BJ (cell line): Measurements from ENCODE around the gene GPR157. TPM values are rescaled to one million over a fixed set of nuclear protein-coding genes. Genes with fewer than 3 reads are reported as not detected.
"Not testable (repeated sequence)": the region's sequence is repeated elsewhere in the genome, so short reads cannot be mapped to it uniquely, and the experiment has no call there.

Source experiments
- CTCF ChIA-PET: fragments of 350-600 bp; formaldehyde crosslinking; extraction: SDS; loops from one replicate; lab custom pipeline; 2021; ENCODE audit warnings: antibody characterized with exemption, inconsistent platforms; lab: Yijun Ruan, JAX
- POLR2A ChIA-PET: fragments of 300-600 bp; sonication (Branson Sonifier 250); formaldehyde crosslinking; extraction: SDS; loops from one replicate; lab custom pipeline; 2021; ENCODE audit warnings: antibody characterized with exemption; lab: Charles Lee
- DNase-seq: peaks from one replicate; pipeline ENCODE4 v3.0.0-alpha.2; 2011; ENCODE audit warnings: low read depth
- H3K27me3 ChIP-seq: 2 replicates; pipeline ENCODE4 v1.6.0; 2011; ENCODE audit warnings: low read length; ENCODE audit not compliant: control insufficient read depth, insufficient read depth
- H3K36me3 ChIP-seq: 2 replicates; pipeline ENCODE4 v1.5.1; 2011; ENCODE audit warnings: low read length; ENCODE audit not compliant: control insufficient read depth, insufficient read depth
- H3K4me3 ChIP-seq: 2 replicates; pipeline ENCODE4 v1.5.1; 2011; ENCODE audit warnings: low read depth, mild to moderate bottlenecking, control low read depth, low read length
- polyA plus RNA-seq: library from polyadenylated mRNA; depleted of rRNA; stranded (reverse); fragments of >200 nt; gene quantifications from 2 replicates; pipeline ENCODE4 v1.2.3, GENCODE V29; 2011
- TF ChIP-seq, protein P1 (sequence below): IDR thresholded peaks from 2 replicates; pipeline ENCODE4 v1.5.1; 2011; ENCODE audit warnings: low read depth, mild to moderate bottlenecking, control low read depth, inconsistent platforms, low read length, moderate library complexity; ENCODE audit not compliant: insufficient read depth

GPR157 gene
- polyA plus RNA-seq, 1 experiment, result 2.5 TPM

DNA sequence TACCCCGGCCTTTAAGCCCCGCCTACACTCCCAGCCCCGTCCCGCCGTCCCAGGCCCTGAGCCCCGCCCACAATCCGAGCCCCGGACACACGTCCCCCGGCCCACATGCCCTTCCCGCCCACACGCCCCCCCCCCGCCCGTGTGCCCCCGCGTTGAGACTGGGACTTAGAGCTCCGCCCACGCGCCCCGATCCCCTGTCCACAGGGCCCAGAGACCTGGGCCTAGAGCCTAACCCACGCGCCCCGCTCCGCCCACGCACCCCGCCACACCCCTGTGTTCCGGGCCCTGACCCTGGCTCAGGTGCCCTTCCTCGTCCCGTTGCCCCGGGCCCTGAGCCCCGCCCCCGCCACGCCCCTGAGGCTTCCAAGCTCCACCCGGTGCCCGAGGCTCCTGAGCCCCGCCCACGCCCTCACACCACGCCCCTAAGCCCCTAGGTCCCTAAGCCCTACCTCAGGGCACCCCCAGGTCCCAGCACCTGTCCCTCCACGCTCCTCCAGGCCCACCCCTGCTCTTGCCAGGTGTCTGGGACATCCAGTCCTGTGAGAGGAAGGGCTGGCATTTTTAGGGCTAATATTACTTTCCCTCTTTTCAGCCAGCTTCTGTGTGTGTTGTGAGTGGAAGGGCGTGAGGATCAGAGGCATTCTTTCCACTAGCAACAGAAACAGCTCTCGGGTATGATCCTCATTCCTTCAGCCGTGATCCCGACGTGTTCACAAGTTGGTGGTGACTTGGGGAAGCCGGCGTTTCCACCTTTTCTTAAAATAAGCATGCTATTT lies 552 bp upstream of the GPR157 start:
- Histone ChIP-seq H3K36me3 (no peaks in the 10 kb centered on the region), H3K4me3 (peak overlapping the region; percentile 46), H3K27me3 (no peaks in the 10 kb centered on the region)
- CTCF ChIA-PET, result interaction anchor here (0.8 to 5.5 kb wide), 5 partner anchors 13 to 105 kb away, joined by 3 to 36 read pairs (median 8); partner anchors contain the start of gene H6PD
- POLR2A ChIA-PET, result interaction anchor here (0.6 to 0.7 kb wide), 4 partner anchors 16 to 119 kb away, joined by 3 to 7 read pairs (median 3); no protein-coding TSS in a partner anchor
- DNase-seq, result no peak
- TF ChIP-seq, protein P1, sequence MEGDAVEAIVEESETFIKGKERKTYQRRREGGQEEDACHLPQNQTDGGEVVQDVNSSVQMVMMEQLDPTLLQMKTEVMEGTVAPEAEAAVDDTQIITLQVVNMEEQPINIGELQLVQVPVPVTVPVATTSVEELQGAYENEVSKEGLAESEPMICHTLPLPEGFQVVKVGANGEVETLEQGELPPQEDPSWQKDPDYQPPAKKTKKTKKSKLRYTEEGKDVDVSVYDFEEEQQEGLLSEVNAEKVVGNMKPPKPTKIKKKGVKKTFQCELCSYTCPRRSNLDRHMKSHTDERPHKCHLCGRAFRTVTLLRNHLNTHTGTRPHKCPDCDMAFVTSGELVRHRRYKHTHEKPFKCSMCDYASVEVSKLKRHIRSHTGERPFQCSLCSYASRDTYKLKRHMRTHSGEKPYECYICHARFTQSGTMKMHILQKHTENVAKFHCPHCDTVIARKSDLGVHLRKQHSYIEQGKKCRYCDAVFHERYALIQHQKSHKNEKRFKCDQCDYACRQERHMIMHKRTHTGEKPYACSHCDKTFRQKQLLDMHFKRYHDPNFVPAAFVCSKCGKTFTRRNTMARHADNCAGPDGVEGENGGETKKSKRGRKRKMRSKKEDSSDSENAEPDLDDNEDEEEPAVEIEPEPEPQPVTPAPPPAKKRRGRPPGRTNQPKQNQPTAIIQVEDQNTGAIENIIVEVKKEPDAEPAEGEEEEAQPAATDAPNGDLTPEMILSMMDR, result no peak

DNA sequence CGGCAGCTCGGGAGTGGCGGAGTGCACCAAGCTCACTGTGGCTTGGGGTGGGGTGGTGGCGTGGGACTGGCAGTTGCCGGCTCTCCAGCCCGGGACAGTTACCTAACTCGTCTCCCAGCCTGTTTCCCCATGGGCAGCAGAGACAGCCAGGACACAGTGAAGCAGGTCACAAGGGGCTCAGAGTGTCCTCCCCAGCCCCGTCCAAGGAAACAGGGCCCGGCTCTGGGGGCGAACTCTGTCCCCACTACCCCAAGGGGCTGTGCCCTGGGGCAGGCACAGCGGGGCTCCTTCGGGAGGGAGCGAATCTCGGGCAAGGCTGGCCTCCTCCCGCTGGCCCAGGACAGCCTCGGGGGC lies 759 bp downstream of the GPR157 start:
- CTCF ChIA-PET, result interaction anchor here (0.8 to 3.2 kb wide), 2 partner anchors 68 to 122 kb away, joined by 3 to 11 read pairs; no protein-coding TSS in a partner anchor
- Histone ChIP-seq H3K36me3 (no peaks in the 10 kb centered on the region), H3K27me3 (no peaks in the 10 kb centered on the region), H3K4me3 (peak overlapping the region; percentile 46)
- no peak for DNase-seq
- TF ChIP-seq, protein P1, result no peak
- POLR2A ChIA-PET, result no interaction called here

DNA sequence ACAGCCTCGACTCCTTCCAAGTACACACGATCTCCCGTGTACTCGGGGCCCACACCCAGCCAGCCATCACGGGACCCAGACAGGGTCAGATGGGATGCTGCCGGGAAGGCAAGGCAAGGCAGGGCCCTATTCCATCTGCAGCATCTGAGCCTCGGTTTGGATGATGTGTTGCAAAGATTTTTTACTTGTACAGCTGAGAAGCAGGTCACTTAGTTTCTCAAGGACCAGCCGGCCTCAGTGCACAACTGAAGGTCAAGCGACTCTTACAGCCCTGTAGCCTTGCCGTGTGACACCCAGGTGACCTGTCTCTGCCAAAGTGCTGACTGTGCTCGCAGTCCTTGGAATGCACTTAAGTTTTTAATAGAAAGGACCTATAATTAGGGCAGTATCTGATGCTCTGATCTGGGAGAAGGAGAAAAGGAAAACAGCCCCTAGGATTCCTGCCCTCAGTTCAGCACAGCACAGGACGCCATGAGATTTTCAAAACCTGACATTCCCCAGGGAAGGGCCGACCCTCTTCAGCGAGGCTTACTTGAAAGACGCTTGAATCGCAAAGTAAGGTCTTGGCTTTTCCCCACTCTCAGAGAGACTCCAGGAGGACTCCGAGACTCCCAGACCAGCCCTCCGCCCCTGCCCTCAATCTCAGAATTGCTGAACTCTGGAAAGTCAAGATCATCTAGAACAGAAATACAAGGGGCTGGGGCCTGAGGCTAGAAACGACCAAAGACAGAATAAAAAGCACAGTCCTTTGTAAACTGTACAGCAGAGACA lies 1.3 kb downstream of the GPR157 start:
- DNase-seq, result no peak
- POLR2A ChIA-PET, result no interaction called here
- Histone ChIP-seq H3K27me3 (no peaks in the 10 kb centered on the region), H3K36me3 (no peaks in the 10 kb centered on the region), H3K4me3 (peak overlapping the region; percentile 46)
- TF ChIP-seq, protein P1, result no peak
- CTCF ChIA-PET, result interaction anchor here (0.6 to 3.2 kb wide), 4 partner anchors 15 to 893 kb away, joined by 3 to 16 read pairs (median 8); no protein-coding TSS in a partner anchor

DNA sequence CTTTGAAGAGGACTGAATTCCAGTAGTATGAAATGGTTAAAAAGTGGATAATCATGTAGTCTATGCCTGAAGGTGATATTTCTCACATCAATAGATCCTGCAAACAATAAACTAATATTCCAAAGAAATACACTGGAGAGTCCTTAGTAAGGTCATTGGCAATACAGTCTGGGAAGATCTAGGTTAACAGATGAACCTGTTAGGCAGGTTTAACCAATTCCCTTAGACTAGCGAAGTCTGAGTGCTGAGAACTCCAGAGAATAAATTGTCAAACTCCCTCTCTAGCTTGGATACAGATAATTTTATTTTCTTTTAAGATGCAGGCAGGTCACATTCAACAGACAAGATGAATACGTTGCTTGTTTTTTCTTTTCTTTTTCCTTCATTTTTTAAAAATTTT lies 2.4 kb downstream of the GPR157 start:
- Histone ChIP-seq H3K4me3 (no peak overlapping the region), H3K27me3 (no peaks in the 10 kb centered on the region), H3K36me3 (no peaks in the 10 kb centered on the region)
- no peak for DNase-seq
- ChIA-PET POLR2A (no interaction called here), CTCF (interaction anchor here (0.9 to 3.2 kb wide), 3 partner anchors 15 to 365 kb away, joined by 3 to 16 read pairs (median 5); no protein-coding TSS in a partner anchor)
- TF ChIP-seq, protein P1, result no peak

DNA sequence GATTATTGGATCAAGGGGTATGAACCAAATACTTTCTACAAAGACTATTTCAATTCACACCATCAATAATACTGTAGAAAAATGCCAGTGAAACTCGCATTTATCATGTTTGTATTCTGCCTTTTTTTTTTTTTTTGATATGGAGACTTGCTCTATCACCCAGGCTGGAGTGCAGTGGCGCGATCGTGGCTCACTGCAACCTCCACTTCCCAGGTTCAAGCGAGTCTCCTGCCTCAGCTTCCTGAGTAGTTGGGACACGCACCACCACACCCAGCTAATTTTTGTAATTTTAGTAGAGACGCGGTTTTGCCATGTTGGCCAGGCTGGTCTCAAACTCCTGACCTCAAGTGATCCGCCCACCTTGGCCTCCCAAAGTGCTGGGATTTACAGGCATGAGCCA lies 3.1 kb downstream of the GPR157 start:
- DNase-seq, H3K27me3 ChIP-seq, H3K4me3 ChIP-seq, H3K36me3 ChIP-seq, POLR2A ChIA-PET: not testable (repeated sequence)
- CTCF ChIA-PET, result interaction anchor here (1.3 to 3.2 kb wide), 3 partner anchors 15 to 365 kb away, joined by 5 to 16 read pairs (median 6); no protein-coding TSS in a partner anchor
